Measurements from ENCODE around the gene PHLDB2. TPM values are rescaled to one million over a fixed set of nuclear protein-coding genes. Genes with fewer than 3 reads are reported as not detected.

The PHLDB2 gene
- total and polyA plus RNA-seq, 2 of the 4 experiments (the other 2 are of a cell fraction), result 10.6 to 28.7 TPM

- no peaks in the 10 kb centered on the region for H4K20me1 ChIP-seq (ENCODE audit: insufficient read depth, low read length)
- H4K91ac ChIP-seq (ENCODE audit: insufficient read depth, low read depth, low read length), result no peak overlapping the region
- POLR2A ChIA-PET (ENCODE audit: unreplicated experiment), result no interaction called here
- no peak overlapping the region for H2AK5ac ChIP-seq (ENCODE audit: low read depth, low read length)
- no peak overlapping the region for H3K4me2 ChIP-seq (ENCODE audit: low read depth, low read length)
- no peak overlapping the region for H2BK15ac ChIP-seq (ENCODE audit: low read depth, low read length)
- H4K8ac ChIP-seq (ENCODE audit: low read depth in 2 of 2, low read length in 2 of 2), result no peak overlapping the region
- H3K9me1 ChIP-seq (ENCODE audit: insufficient read depth, low read length), result no peaks in the 10 kb centered on the region
- in situ Hi-C loops (cut with MboI; ENCODE audit: low sequenced_read_pairs) (no loop called here), dilution Hi-C loops (cut with HindIII; ENCODE audit: low sequenced_read_pairs, unreplicated experiment) (no loop called here), intact Hi-C loops (cut with micrococcal nuclease) (no loop called here)
- H3K9ac ChIP-seq (ENCODE audit: low read depth, low read length), result no peak overlapping the region
- H3K79me1 ChIP-seq (ENCODE audit: low read depth in 1 of 2, low read length in 2 of 2), result no peaks in the 10 kb centered on the region
- BruUV-seq (replicated peaks), result no TSS peak
- WGBS, 2 experiments (ENCODE audit: extremely low coverage in 2 of 2, insufficient read length in 1 of 2), result 100% methylated on average over 2 of the region's 4 CpGs; no CpG with 5 or more reads in 1 of the 2 experiments
- no peak overlapping the region for H2BK120ac ChIP-seq (ENCODE audit: low read depth, low read length)
- H3K4me1 ChIP-seq (ENCODE audit: control insufficient read depth, insufficient read depth, low read length), result no peaks in the 10 kb centered on the region
- no peak overlapping the region for H3K4ac ChIP-seq (ENCODE audit: low read depth, low read length)
- H3K4me3 ChIP-seq (ENCODE audit: insufficient read depth, low read depth, low read length), result no peak overlapping the region
- no peak overlapping the region for H3K56ac ChIP-seq (ENCODE audit: extremely low read depth, insufficient read depth, low read length)
- H2BK20ac ChIP-seq (ENCODE audit: low read depth, low read length), result no peak overlapping the region
- no peak overlapping the region for H2AK9ac ChIP-seq (replicated peaks; ENCODE audit: low read depth, low read length, poor library complexity)
- CTCF ChIA-PET, result no interaction called here
- H3K36me3 ChIP-seq (ENCODE audit: control insufficient read depth, insufficient read depth, low read length), result no peaks in the 10 kb centered on the region
- H3K14ac ChIP-seq (replicated peaks; ENCODE audit: low read depth, low read length), result no peak overlapping the region
- no peak overlapping the region for H4K5ac ChIP-seq (ENCODE audit: low read depth, low read length)
- no peak for DNase-seq
- H3K9me3 ChIP-seq (ENCODE audit: control insufficient read depth, insufficient read depth, low read length), result peaks cover 3% of the 10 kb centered on the region; the same call in 1 of the 2 replicates
- no peak overlapping the region for H3K23ac ChIP-seq (ENCODE audit: low read depth, low read length)
- no peaks in the 10 kb centered on the region; the same call in 1 of the 2 replicates for H3K27me3 ChIP-seq (ENCODE audit: control insufficient read depth, insufficient read depth, low read length)
- no peak for ATAC-seq (ENCODE audit: low read depth)
- no peak overlapping the region for H2BK5ac ChIP-seq (ENCODE audit: low read depth, low read length, poor library complexity, severe bottlenecking)
- H3K18ac ChIP-seq (ENCODE audit: low read depth, low read length), result no peak overlapping the region
- no peak overlapping the region for H2AFZ ChIP-seq (replicated peaks; ENCODE audit: low read length, poor library complexity)
- no peak for TF ChIP-seq RFX5 (IDR thresholded peaks at IDR 0.05; ENCODE audit: low read depth, low read length)
- no peak for TF ChIP-seq MXI1 (IDR thresholded peaks at IDR 0.05; ENCODE audit: borderline replicate concordance, low read depth, low read length)
- H3K27ac ChIP-seq (ENCODE audit: insufficient read depth, low read length), result no peak overlapping the region
Observed at GRCh38 chr3:111824351-111824750, 34.7 kb upstream of the PHLDB2 start.

Data from IMR-90 (cell line).